ENCODE measurements around the gene PGBD1.

GRCh38 chr6:28245206-28245941, 36.0 kb upstream of the PGBD1 start:
- TF ChIP-seq CTCF (IDR thresholded peaks at IDR 0.05) (no peak), EZH2 (IDR thresholded peaks at IDR 0.05) (no peak), EZH2phosphoT487 (IDR thresholded peaks at IDR 0.05) (no peak)

Measured in neural progenitor cell (in vitro differentiated cells).